Measurements from ENCODE around the gene OLIG2. TPM values are rescaled to one million over a fixed set of nuclear protein-coding genes. Genes with fewer than 3 reads are reported as not detected.

OLIG2 gene
- total RNA-seq, 1 donor, result not detected

- H4K20me1 ChIP-seq (ENCODE audit: insufficient read depth, low read length), result no peaks in the 10 kb centered on the region
- H3K79me2 ChIP-seq (ENCODE audit: insufficient read depth, low read length), result no peaks in the 10 kb centered on the region
- DNase-seq (ENCODE audit: insufficient read length, low spot score, missing footprints), result no peak
- H3K27me3 ChIP-seq (ENCODE audit: insufficient read depth, low read length), result peaks cover 23% of the 10 kb centered on the region
- H3K36me3 ChIP-seq (ENCODE audit: insufficient read depth, low read length), result no peaks in the 10 kb centered on the region
- peaks cover 15% of the 10 kb centered on the region for H3K4me1 ChIP-seq (ENCODE audit: insufficient read depth, low read length)
- H2AFZ ChIP-seq (ENCODE audit: low read length), result no peak overlapping the region
- TF ChIP-seq CTCF (IDR thresholded peaks at IDR 0.05; ENCODE audit: extremely low read depth, low read depth, low read length), result no peak
- no peak overlapping the region for H3K27ac ChIP-seq (ENCODE audit: low read depth, low read length)
- H3K4me2 ChIP-seq (ENCODE audit: insufficient read depth, low read length), result no peak overlapping the region
- H3K4me3 ChIP-seq (ENCODE audit: insufficient read depth, low read length), result no peak overlapping the region
- H3K9me3 ChIP-seq (ENCODE audit: low read depth, low read length), result no peaks in the 10 kb centered on the region
Measured at GRCh38 chr21:33037501-33037900, 11.8 kb downstream of the OLIG2 start.

- no peak overlapping the region for H2AFZ ChIP-seq (ENCODE audit: low read length)
- H3K4me2 ChIP-seq (ENCODE audit: insufficient read depth, low read length), result no peak overlapping the region
- H3K27me3 ChIP-seq (ENCODE audit: insufficient read depth, low read length), result peaks cover 11% of the 10 kb centered on the region
- TF ChIP-seq CTCF (IDR thresholded peaks at IDR 0.05; ENCODE audit: extremely low read depth, low read depth, low read length), result no peak
- H3K4me1 ChIP-seq (ENCODE audit: insufficient read depth, low read length), result peaks cover 24% of the 10 kb centered on the region
- no peaks in the 10 kb centered on the region for H3K79me2 ChIP-seq (ENCODE audit: insufficient read depth, low read length)
- DNase-seq (ENCODE audit: insufficient read length, low spot score, missing footprints), result no peak
- H3K4me3 ChIP-seq (ENCODE audit: insufficient read depth, low read length), result no peak overlapping the region
- H3K27ac ChIP-seq (ENCODE audit: low read depth, low read length), result no peak overlapping the region
- no peaks in the 10 kb centered on the region for H3K9me3 ChIP-seq (ENCODE audit: low read depth, low read length)
- H4K20me1 ChIP-seq (ENCODE audit: insufficient read depth, low read length), result no peaks in the 10 kb centered on the region
- no peaks in the 10 kb centered on the region for H3K36me3 ChIP-seq (ENCODE audit: insufficient read depth, low read length)
Measured at GRCh38 chr21:33039536-33039935, 13.8 kb downstream of the OLIG2 start.

GRCh38 chr21:33040215-33040614, 14.5 kb downstream of the OLIG2 start:
- H3K79me2 ChIP-seq (ENCODE audit: insufficient read depth, low read length), result no peaks in the 10 kb centered on the region
- H4K20me1 ChIP-seq (ENCODE audit: insufficient read depth, low read length), result no peaks in the 10 kb centered on the region
- no peak overlapping the region for H3K4me3 ChIP-seq (ENCODE audit: insufficient read depth, low read length)
- DNase-seq (ENCODE audit: insufficient read length, low spot score, missing footprints), result no peak
- H3K27me3 ChIP-seq (ENCODE audit: insufficient read depth, low read length), result peaks cover 9% of the 10 kb centered on the region
- no peak overlapping the region for H3K27ac ChIP-seq (ENCODE audit: low read depth, low read length)
- no peaks in the 10 kb centered on the region for H3K9me3 ChIP-seq (ENCODE audit: low read depth, low read length)
- no peak overlapping the region for H3K4me2 ChIP-seq (ENCODE audit: insufficient read depth, low read length)
- TF ChIP-seq CTCF (IDR thresholded peaks at IDR 0.05; ENCODE audit: extremely low read depth, low read depth, low read length), result no peak
- H3K4me1 ChIP-seq (ENCODE audit: insufficient read depth, low read length), result peaks cover 24% of the 10 kb centered on the region
- H3K36me3 ChIP-seq (ENCODE audit: insufficient read depth, low read length), result no peaks in the 10 kb centered on the region
- H2AFZ ChIP-seq (ENCODE audit: low read length), result no peak overlapping the region

- Histone ChIP-seq H3K4me2 (ENCODE audit: insufficient read depth, low read length) (no peak overlapping the region), H3K27me3 (ENCODE audit: insufficient read depth, low read length) (peaks cover 19% of the 10 kb centered on the region), H3K4me3 (ENCODE audit: insufficient read depth, low read length) (no peak overlapping the region), H3K4me1 (ENCODE audit: insufficient read depth, low read length) (peaks cover 15% of the 10 kb centered on the region), H3K36me3 (ENCODE audit: insufficient read depth, low read length) (no peaks in the 10 kb centered on the region), H2AFZ (ENCODE audit: low read length) (no peak overlapping the region), H3K79me2 (ENCODE audit: insufficient read depth, low read length) (no peaks in the 10 kb centered on the region), H3K9me3 (ENCODE audit: low read depth, low read length) (no peaks in the 10 kb centered on the region), H4K20me1 (ENCODE audit: insufficient read depth, low read length) (no peaks in the 10 kb centered on the region), H3K27ac (ENCODE audit: low read depth, low read length) (no peak overlapping the region)
- DNase-seq (ENCODE audit: insufficient read length, low spot score, missing footprints), result no peak
- TF ChIP-seq CTCF (IDR thresholded peaks at IDR 0.05; ENCODE audit: extremely low read depth, low read depth, low read length), result no peak
Measured at GRCh38 chr21:33041981-33042380, 16.2 kb downstream of the OLIG2 start.
